ENCODE measurements around the gene TUBA1A. TPM values are rescaled to one million over a fixed set of nuclear protein-coding genes. Genes with fewer than 3 reads are reported as not detected.
A peak's percentile ranks its signal among the peaks of the same experiment; 100 is the strongest.
"Not testable (repeated sequence)": the region's sequence is repeated elsewhere in the genome, so short reads cannot be mapped to it uniquely, and the experiment has no call there.

The TUBA1A gene
- polyA plus RNA-seq, 4 donors: 357 to 552 (median 456) TPM

GRCh38 chr12:49201595-49202295 lies 12.9 kb upstream of the TUBA1A start:
- no peak for DNase-seq (ENCODE audit: low read depth in 4 of 4, low spot score in 2 of 4)

- DNase-seq (ENCODE audit: low read depth in 4 of 4, low spot score in 2 of 4): peak in 1 of 4 donors; percentile 52
These were observed 12.2 kb upstream of the TUBA1A start for GRCh38 chr12:49200919-49201594.

GRCh38 chr12:49198431-49199155 lies 9.7 kb upstream of the TUBA1A start:
- DNase-seq (ENCODE audit: low read depth in 4 of 4, low spot score in 2 of 4): no peak

DNA sequence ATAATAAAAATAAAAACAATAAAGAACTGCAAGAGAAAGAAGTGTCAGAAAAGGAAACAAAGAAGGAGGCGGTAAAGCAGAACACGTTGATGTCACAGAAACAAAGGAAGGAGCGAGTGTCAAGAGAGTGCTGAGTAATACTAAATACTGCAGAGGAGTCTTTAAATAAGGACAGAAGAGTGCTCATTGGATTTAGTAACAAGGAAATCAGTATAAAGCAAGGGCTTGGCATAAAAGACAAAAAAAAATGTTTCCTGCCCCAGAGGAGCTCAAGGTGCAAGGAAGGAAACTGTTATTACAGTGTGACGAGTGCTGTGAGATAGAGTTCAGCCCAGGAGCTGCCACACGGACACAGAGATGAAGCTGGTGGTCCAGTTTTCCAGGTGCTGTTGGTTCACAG lies 8.4 kb upstream of the TUBA1A start:
- no peak for DNase-seq (ENCODE audit: low read depth in 4 of 4, low spot score in 2 of 4)

DNA sequence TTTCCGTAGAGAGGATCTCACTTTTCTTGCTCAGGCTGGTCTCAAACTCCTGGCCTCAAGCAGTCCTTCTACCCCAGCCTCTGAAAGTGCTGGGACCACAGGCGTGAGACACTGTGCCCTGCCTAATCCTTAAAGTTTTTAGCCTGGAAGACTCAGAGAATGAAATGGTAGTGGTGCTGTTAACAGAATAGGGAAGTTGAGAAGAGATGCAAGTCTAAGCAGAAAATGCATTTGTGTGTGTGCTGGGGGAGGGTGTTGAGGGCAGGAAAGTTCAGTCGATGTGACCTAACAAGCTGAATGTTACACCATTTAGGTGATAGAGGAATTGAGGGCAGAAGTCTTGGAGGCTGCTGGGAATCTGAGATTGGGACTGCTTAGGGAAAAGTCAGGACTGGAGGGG lies 6.9 kb upstream of the TUBA1A start:
- DNase-seq (ENCODE audit: low read depth in 4 of 4, low spot score in 2 of 4): no peak

DNA sequence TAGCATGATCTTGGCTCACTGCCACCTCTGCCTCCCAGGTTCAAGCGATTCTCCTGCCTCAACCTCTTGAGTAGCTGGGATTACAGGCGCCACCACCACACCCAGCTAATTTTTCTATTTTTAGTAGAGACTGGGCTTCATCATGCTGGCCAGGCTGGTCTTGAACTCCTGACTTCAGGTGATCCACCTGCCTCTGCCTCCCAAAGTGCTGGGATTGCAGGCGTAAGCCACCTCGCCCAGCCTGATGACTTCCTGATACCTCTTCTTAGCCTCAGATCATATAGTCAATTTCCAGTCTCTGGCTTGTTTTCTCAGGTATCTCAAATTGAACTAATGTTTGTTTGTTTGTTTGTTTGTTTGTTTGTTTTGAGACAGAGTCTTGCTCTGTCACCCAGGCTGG lies 4.9 kb upstream of the TUBA1A start:
- not testable (repeated sequence) for DNase-seq (ENCODE audit: low read depth in 4 of 4, low spot score in 2 of 4)

DNA sequence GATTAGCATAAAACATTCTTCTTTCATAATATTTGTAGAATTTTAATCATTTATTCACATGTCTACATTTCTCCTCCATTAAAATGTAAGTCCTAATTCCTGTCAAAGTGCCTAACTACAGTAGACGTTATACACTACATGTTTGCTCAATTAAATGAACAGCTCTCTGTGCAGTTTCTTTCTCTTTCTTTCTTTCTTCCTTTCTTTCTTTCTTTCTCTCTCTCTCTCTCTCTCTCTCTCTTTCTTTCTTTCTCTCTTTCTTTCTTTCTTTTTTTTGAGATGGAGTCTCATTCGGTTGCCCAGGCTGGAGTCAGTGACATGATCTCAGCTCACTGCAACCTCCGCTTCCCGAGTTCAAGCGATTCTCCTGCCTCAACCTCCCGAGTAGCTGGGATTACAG lies 2.6 kb upstream of the TUBA1A start:
- not testable (repeated sequence) for DNase-seq (ENCODE audit: low read depth in 4 of 4, low spot score in 2 of 4)

- no peak for DNase-seq (ENCODE audit: low read depth in 4 of 4, low spot score in 2 of 4)
These were observed 2.1 kb upstream of the TUBA1A start for GRCh38 chr12:49190974-49191373.

GRCh38 chr12:49189731-49190716 lies 1.1 kb upstream of the TUBA1A start:
- DNase-seq (ENCODE audit: low read depth in 4 of 4, low spot score in 2 of 4): peak in 1 of 4 donors; percentile 23

DNA sequence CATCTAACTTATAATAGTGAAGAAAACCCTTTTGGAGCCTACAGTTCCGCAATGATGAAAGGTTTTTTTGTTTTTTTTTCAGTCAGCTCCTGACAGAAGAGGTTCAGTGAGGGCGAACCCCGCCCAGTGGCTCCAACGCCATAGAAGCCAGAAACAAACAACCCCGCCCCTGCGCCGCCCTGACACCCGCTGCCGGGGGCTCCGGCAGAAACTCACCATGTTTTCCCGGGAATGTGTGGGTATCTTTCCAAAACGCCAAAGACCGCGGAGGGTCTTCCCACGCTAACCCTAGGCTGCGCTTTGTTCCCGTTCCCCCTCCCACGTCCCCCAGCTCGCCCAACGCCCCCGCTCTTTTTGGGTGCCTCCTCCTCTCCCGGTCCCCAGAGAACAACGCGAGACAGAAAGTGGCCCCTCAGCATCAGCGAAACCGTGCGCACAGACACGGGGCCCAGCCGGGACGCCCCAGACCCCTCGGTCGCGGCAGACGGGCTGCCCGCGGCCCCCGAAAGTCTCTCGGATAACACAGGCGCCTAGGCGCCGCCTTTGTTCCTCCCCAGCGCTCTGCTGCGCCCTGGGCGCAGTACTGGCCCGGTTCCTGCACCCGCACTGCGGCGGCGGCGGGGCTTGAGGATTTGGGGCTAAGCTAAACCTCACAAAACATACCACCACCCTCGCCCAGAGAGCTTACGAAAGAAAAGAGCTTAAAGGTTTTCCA lies 522 bp downstream of the TUBA1A start:
- DNase-seq (ENCODE audit: low read depth in 4 of 4, low spot score in 2 of 4): peak in 3 of 4 donors; percentile 58 to 69 (median 65)

DNA sequence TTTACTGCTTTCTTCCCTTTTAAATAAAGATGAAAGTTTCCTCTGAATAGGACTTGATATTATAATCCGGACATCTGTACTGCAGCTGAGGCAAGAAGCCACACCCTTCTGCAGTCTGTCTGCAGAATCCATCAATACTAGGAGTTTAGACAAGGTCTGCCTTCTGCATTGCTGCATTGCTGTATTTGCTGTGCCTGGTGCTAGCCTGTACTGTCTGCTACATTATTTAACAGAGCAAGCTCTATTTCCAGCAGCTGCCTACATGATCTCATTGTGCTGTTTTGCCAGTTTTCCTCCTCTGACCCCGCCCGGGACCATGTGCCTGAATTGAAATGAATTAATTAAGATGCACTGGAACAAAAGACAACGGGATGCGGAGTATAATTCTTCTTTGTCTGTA lies 1.7 kb downstream of the TUBA1A start:
- peak in 2 of 4 donors; percentile 31 to 42 for DNase-seq (ENCODE audit: low read depth in 4 of 4, low spot score in 2 of 4)

DNA sequence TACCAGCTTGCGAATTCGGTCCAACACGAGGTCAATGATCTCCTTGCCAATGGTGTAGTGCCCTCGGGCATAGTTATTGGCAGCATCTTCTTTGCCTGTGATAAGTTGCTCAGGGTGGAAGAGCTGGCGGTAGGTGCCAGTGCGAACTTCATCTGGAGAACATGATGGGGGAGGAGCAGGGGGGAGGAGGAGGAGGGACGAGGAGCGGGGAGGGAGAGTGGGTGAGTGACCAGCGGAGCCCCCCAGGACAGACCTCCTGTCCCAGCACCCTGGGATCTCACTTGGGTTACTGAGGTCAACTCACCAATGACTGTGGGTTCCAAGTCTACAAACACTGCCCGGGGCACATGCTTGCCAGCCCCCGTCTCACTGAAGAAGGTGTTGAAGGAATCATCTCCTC lies 2.6 kb downstream of the TUBA1A start:
- DNase-seq (ENCODE audit: low read depth in 4 of 4, low spot score in 2 of 4): not testable (repeated sequence)

DNA sequence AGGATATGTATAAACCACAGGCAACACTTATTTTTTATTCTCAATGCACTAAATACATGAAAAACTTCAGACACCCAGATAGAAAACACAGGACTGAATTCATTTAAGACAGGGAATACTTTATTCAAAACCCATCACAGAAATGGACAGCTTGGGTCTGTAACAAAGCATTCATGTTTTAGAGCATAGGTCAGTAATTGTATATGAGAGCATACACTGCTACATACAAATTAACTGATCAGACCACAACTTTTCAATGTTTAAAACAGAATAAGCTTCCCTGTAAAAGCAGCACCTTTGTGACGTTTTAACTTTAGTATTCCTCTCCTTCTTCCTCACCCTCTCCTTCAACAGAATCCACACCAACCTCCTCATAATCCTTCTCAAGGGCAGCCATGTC lies 4.2 kb downstream of the TUBA1A start:
- DNase-seq (ENCODE audit: low read depth in 4 of 4, low spot score in 2 of 4): not testable (repeated sequence)

GRCh38 chr12:49183214-49183950 lies 5.5 kb downstream of the TUBA1A start:
- DNase-seq (ENCODE audit: low read depth in 4 of 4, low spot score in 2 of 4): not testable (repeated sequence)

DNA sequence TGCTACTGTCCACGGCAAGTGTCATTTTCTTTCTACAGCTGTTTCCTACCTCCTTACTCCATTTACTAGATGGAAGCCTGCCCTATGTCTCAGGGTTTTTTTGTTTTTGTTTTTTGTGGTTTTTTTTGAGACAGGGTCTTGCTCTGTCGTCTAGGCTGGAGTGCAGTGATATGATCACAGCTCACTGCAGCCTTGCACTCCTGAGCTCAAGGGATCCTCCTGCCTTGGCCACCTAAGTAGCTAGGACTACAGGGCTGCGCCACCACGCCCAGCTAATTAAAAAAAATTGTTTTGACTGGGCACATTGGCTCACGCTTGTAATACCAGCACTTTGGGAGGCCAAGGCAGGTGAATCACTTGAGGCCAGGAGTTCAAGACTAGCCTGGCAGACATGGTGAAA lies 14.7 kb downstream of the TUBA1A start:
- DNase-seq (ENCODE audit: low read depth in 4 of 4, low spot score in 2 of 4): no peak

DNA sequence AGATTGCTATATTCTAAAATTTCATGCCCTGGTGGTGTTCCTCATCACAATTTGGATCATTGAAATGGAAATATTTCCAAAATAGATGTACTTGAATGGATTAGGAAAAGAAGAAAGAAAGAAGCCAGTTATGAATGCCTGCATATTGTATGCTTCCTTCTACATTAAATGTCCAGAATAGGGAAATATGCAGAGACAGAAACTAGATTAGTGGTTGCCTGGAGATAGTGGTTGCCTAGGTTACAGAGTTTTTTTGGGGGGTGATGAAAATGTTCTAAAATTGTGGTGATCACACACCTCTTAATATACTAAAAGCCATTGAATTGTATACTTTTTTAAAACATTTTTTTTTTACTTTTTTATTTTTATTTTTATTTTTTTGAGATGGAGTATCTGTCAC lies 18.0 kb downstream of the TUBA1A start:
- no peak for DNase-seq (ENCODE audit: low read depth in 4 of 4, low spot score in 2 of 4)

DNA sequence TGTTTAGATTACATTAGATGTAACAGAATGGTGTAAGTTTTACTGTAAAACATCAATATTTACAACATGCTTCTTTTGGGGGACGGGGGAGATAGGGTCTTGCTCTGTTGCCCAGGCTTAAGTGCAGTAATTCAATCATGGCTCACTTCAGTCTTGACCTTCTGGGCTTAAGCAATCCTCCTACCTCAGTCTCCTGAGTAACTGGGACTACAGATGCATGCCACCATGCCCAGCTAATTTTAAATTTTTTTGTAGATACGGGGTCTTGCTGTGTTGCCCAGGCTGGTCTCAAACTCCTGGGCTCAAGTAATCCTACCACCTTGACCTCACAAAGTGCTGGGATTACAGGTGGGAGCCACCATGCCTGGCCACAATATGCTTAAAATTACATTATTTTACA lies 23.8 kb downstream of the TUBA1A start:
- DNase-seq (ENCODE audit: low read depth in 4 of 4, low spot score in 2 of 4): no peak

DNA sequence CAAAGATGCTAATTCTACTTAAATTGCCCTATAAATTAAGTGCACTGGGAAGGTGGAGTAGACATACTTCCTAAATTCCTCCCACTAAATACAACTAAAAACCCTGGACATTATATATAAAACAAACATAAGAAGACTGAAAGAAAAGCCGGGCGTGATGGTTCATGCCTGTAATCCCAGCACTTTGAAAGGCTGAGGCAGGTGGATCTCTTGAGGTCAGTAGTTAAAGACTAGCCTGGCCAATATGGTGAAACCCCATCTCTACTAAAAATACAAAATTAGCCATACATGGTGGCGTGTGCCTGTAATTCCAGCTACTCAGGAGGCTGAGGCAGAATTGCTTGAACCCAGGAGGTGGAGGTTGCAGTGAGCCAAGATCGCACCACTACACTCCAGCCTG lies 27.0 kb downstream of the TUBA1A start:
- not testable (repeated sequence) for DNase-seq (ENCODE audit: low read depth in 4 of 4, low spot score in 2 of 4)

All from left renal cortex interstitium (tissue), 4 donors.